Panc1 (cell line): Measurements from ENCODE around the gene IQUB. TPM values are rescaled to one million over a fixed set of nuclear protein-coding genes. Genes with fewer than 3 reads are reported as not detected.

Source experiments
- ATAC-seq: fragments of 200-7000 bp; cut with Tn5 transposase; 2 replicates; pipeline ENCODE4 v1.9.1; 2020; ENCODE audit warnings: mild to moderate bottlenecking, moderate library complexity
- BruUV-seq: library from RNA; stranded (reverse); fragments of 400-500 nt; replicated peaks from 2 replicates; lab custom pipeline; 2021; lab: Mats Ljungman, UMichigan
- CTCF ChIA-PET: fragments of 300-600 bp; sonication (Branson Sonifier 250); formaldehyde crosslinking; loops from one replicate; lab custom pipeline; 2022; ENCODE audit warnings: antibody characterized with exemption; lab: Charles Lee
- POLR2A ChIA-PET: fragments of 300-600 bp; sonication (Branson Sonifier 250); formaldehyde crosslinking; loops from one replicate; lab custom pipeline; 2022; ENCODE audit warnings: antibody characterized with exemption; lab: Charles Lee
- DNase-seq: peaks from one replicate; pipeline ENCODE4 v3.0.0-alpha.2; 2010; ENCODE audit warnings: low read depth, low spot score
- H3K27ac ChIP-seq: 2 replicates; pipeline ENCODE4 v1.5.1; 2011; ENCODE audit warnings: mild to moderate bottlenecking, low read length, inconsistent platforms
- H3K27me3 ChIP-seq: fragments of 200-500 bp; sonication (Bioruptor generic); 2 replicates; pipeline ENCODE4 v1.6.0; 2014; ENCODE audit warnings: low read length, inconsistent platforms; ENCODE audit not compliant: control insufficient read depth, insufficient read depth
- H3K36me3 ChIP-seq: fragments of 200-500 bp; sonication (Bioruptor generic); 2 replicates; pipeline ENCODE4 v1.5.1; 2014; ENCODE audit warnings: inconsistent platforms, mild to moderate bottlenecking, low read length, moderate library complexity; ENCODE audit not compliant: control insufficient read depth, insufficient read depth
- H3K4me1 ChIP-seq: 2 replicates; pipeline ENCODE4 v1.5.1; 2011; ENCODE audit warnings: inconsistent platforms, mild to moderate bottlenecking, low read length, moderate library complexity; ENCODE audit not compliant: control insufficient read depth, insufficient read depth
- H3K4me3 ChIP-seq, 2 experiments: 2 replicates each; pipeline ENCODE4 v1.5.1; 2011 to 2012; ENCODE audit warnings: low read depth in 2 of 2, low read length in 2 of 2, mild to moderate bottlenecking in 2 of 2, inconsistent platforms in 1 of 2, moderate library complexity in 1 of 2
- H3K9me3 ChIP-seq: fragments of 200-500 bp; sonication (Bioruptor generic); 2 replicates; pipeline ENCODE4 v1.5.1; 2014; ENCODE audit warnings: low read depth, mild to moderate bottlenecking, inconsistent platforms, low read length, moderate library complexity; ENCODE audit not compliant: control insufficient read depth, insufficient read depth
- POLR2AphosphoS5 ChIP-seq: IDR thresholded peaks from 2 replicates; pipeline ENCODE4 v1.6.1; 2012; ENCODE audit warnings: mild to moderate bottlenecking, low read depth, low read length, moderate library complexity
- REST ChIP-seq, 2 experiments: IDR thresholded peaks; 2 replicates each; pipeline ENCODE4 v1.6.1; 2011 to 2012; ENCODE audit warnings: low read depth in 2 of 2, control low read depth in 1 of 2, low read length in 1 of 2, mild to moderate bottlenecking in 1 of 2, moderate library complexity in 1 of 2; ENCODE audit not compliant: insufficient read depth in 1 of 2
- SIN3A ChIP-seq: IDR thresholded peaks from 2 replicates; pipeline ENCODE4 v1.6.1; 2012; ENCODE audit warnings: low read depth, mild to moderate bottlenecking, low read length, moderate library complexity, borderline replicate concordance; ENCODE audit not compliant: insufficient read depth
- TCF7L2 ChIP-seq: IDR thresholded peaks from 2 replicates; pipeline ENCODE4 v1.6.1; 2011; ENCODE audit warnings: mild to moderate bottlenecking, low read depth, low read length, inconsistent platforms
- in situ Hi-C: cut with HindIII; loops from 2 replicates; pipeline ENCODE4 v1.10.0; 2016; ENCODE audit warnings: low sequenced_read_pairs, low pct_unique_long_range_greater_than_20kb
- intact Hi-C: fragments of 100-400 bp; cut with micrococcal nuclease; formaldehyde crosslinking; loops from one replicate; pipeline ENCODE4 v1.10.0; 2022; ENCODE audit not compliant: unreplicated experiment
- total RNA-seq: library from RNA; stranded (reverse); gene quantifications from one replicate; pipeline ENCODE4 v1.2.1, GENCODE V29; 2021; ENCODE audit not compliant: unreplicated experiment
- TF ChIP-seq, protein P1 (sequence below): fragments of 450-650 bp; IDR thresholded peaks from 2 replicates; pipeline ENCODE4 v1.5.1; 2017; ENCODE audit warnings: mild to moderate bottlenecking

The IQUB gene
- total RNA-seq, 1 experiment from 2014 or later = 0.59 TPM

DNA sequence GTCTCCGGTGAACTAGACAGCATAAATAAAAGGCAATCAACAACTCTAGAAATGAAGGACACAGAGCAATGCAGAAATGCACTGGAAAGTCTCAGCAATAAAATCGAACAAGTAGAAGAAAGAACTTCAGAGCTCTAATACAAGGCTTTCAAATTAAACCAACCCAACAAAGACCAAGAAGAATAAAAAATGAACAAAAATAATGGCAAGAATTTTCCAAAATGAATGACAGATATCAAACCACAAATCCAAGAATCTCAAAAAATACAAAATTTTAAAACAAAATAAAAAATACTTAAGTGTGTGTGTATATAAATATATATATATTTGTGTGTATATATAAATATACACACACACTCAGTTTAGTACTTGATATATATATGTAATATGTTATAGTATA lies 110.8 kb downstream of the IQUB start:
- H3K36me3 ChIP-seq = no peaks in the 10 kb centered on the region
- H3K4me3 ChIP-seq = no peak overlapping the region
- POLR2A ChIA-PET = no interaction called here
- ATAC-seq (no peak), DNase-seq (no peak)
- H3K27me3 ChIP-seq = no peaks in the 10 kb centered on the region
- H3K4me1 ChIP-seq = no peaks in the 10 kb centered on the region
- in situ Hi-C loops (no loop called here), intact Hi-C loops (no loop called here)
- BruUV-seq = no TSS peak
- CTCF ChIA-PET = no interaction called here
- H3K27ac ChIP-seq = no peak overlapping the region
- no peaks in the 10 kb centered on the region for H3K9me3 ChIP-seq
- TF ChIP-seq, protein P1, sequence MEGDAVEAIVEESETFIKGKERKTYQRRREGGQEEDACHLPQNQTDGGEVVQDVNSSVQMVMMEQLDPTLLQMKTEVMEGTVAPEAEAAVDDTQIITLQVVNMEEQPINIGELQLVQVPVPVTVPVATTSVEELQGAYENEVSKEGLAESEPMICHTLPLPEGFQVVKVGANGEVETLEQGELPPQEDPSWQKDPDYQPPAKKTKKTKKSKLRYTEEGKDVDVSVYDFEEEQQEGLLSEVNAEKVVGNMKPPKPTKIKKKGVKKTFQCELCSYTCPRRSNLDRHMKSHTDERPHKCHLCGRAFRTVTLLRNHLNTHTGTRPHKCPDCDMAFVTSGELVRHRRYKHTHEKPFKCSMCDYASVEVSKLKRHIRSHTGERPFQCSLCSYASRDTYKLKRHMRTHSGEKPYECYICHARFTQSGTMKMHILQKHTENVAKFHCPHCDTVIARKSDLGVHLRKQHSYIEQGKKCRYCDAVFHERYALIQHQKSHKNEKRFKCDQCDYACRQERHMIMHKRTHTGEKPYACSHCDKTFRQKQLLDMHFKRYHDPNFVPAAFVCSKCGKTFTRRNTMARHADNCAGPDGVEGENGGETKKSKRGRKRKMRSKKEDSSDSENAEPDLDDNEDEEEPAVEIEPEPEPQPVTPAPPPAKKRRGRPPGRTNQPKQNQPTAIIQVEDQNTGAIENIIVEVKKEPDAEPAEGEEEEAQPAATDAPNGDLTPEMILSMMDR = no peak
- TF ChIP-seq TCF7L2 (no peak), SIN3A (no peak), POLR2AphosphoS5 (no peak), REST (IDR thresholded peaks at IDR 0.05; ENCODE audit: insufficient read depth in 1 of 2, low read depth in 2 of 2, low read length in 1 of 2) (no peak)

DNA sequence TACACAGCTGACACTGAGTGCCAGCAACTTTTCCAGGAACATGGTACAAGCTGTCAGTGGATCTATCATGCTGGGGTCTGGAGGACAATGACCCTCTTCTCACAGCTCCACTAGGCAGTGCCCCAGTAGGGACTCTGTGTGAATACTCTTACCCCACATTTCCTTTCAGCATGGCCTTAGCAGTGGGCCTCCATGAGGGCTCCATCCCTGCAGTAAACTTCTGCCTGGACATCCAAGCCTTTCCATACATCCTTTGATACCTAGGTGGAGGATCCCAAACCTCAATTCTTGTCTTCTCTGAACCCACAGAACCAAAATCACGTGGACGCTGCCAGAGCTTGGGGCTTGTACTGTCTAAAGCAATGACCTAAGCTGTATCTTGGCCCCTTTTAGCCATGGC lies 116.8 kb downstream of the IQUB start:
- CTCF ChIA-PET = no interaction called here
- no peak for TF ChIP-seq SIN3A
- TF ChIP-seq, protein P1 = no peak
- TF ChIP-seq POLR2AphosphoS5 = no peak
- no peak for TF ChIP-seq TCF7L2
- no peak for TF ChIP-seq REST (IDR thresholded peaks at IDR 0.05; ENCODE audit: insufficient read depth in 1 of 2, low read depth in 2 of 2, low read length in 1 of 2)
- POLR2A ChIA-PET = no interaction called here
- intact Hi-C loops = no loop called here
- no peaks in the 10 kb centered on the region for H3K4me1 ChIP-seq
- DNase-seq (no peak), ATAC-seq (no peak)
- in situ Hi-C loops = no loop called here
- H3K9me3 ChIP-seq = no peaks in the 10 kb centered on the region
- no peak overlapping the region for H3K27ac ChIP-seq
- no peaks in the 10 kb centered on the region for H3K36me3 ChIP-seq
- no peaks in the 10 kb centered on the region for H3K27me3 ChIP-seq
- no TSS peak for BruUV-seq
- H3K4me3 ChIP-seq = no peak overlapping the region
